Measurements from ENCODE around the gene SMYD3. TPM values are rescaled to one million over a fixed set of nuclear protein-coding genes. Genes with fewer than 3 reads are reported as not detected.

Gene SMYD3
- total and polyA plus RNA-seq, 12 donors, result 13.5 to 78.2 (median 26.8) TPM

- Histone ChIP-seq H3K4me3 (no peak overlapping the region), H3K27ac (no peak overlapping the region), H3K27me3 (no peaks in the 10 kb centered on the region), H3K9me3 (replicated peaks in 1 of 3) (no peaks in the 10 kb centered on the region), H3K4me1 (replicated peaks in 1 of 2) (no peaks in the 10 kb centered on the region), H3K36me3 (replicated peaks in 1 of 2) (no peaks in the 10 kb centered on the region)
- 65 to 78% (median 75%) methylated on average over 7 of the region's 7 CpGs for WGBS, 4 donors
- intact Hi-C loops (cut with DNase I), result loop anchor here in 1 of 2 donors (10.0 kb wide), 1 partner anchor 103 kb away; no protein-coding TSS in a partner anchor
- TF ChIP-seq POLR2A (IDR thresholded peaks at IDR 0.05) (no peak), CTCF (IDR thresholded peaks at IDR 0.05) (no peak)
- peak in 1 of 7 donors; percentile 48 for DNase-seq
These were observed 509.4 kb downstream of the SMYD3 start for GRCh38 chr1:245997471-245998258.

- H3K4me3 ChIP-seq, result no peak overlapping the region
- 76 to 84% (median 80%) methylated on average over 15 of the region's 15 CpGs for WGBS, 4 donors
- H3K27me3 ChIP-seq, result no peaks in the 10 kb centered on the region
- no peak for DNase-seq
- H3K9me3 ChIP-seq (replicated peaks in 1 of 3), result no peaks in the 10 kb centered on the region
- H3K4me1 ChIP-seq (replicated peaks in 1 of 2), result no peaks in the 10 kb centered on the region
- H3K27ac ChIP-seq, result no peak overlapping the region
- H3K36me3 ChIP-seq (replicated peaks in 1 of 2), result no peaks in the 10 kb centered on the region
- intact Hi-C loops (cut with DNase I), result loop anchor here in 1 of 2 donors (10.0 kb wide), 1 partner anchor 102 kb away; no protein-coding TSS in a partner anchor
- TF ChIP-seq POLR2A (IDR thresholded peaks at IDR 0.05) (no peak), CTCF (IDR thresholded peaks at IDR 0.05) (no peak)
These were observed 510.3 kb downstream of the SMYD3 start for GRCh38 chr1:245996811-245997210.

GRCh38 chr1:245995474-245995873, 511.6 kb downstream of the SMYD3 start:
- intact Hi-C loops (cut with DNase I), result loop anchor here in 1 of 2 donors (10.0 kb wide), 1 partner anchor 101 kb away; no protein-coding TSS in a partner anchor
- TF ChIP-seq POLR2A (IDR thresholded peaks at IDR 0.05), result no peak
- no peak for TF ChIP-seq CTCF (IDR thresholded peaks at IDR 0.05)
- Histone ChIP-seq H3K4me1 (replicated peaks in 1 of 2) (no peaks in the 10 kb centered on the region), H3K27me3 (no peaks in the 10 kb centered on the region), H3K36me3 (replicated peaks in 1 of 2) (no peaks in the 10 kb centered on the region), H3K9me3 (replicated peaks in 1 of 3) (no peaks in the 10 kb centered on the region), H3K4me3 (no peak overlapping the region), H3K27ac (no peak overlapping the region)
- 88 to 100% (median 90%) methylated on average over 1 of the region's 1 CpG for WGBS, 4 donors
- DNase-seq, result no peak

GRCh38 chr1:245991266-245991665, 515.8 kb downstream of the SMYD3 start:
- Histone ChIP-seq H3K27me3 (no peaks in the 10 kb centered on the region), H3K36me3 (replicated peaks in 1 of 2) (no peaks in the 10 kb centered on the region), H3K4me3 (no peak overlapping the region), H3K27ac (no peak overlapping the region), H3K9me3 (replicated peaks in 1 of 3) (no peaks in the 10 kb centered on the region), H3K4me1 (replicated peaks in 1 of 2) (no peaks in the 10 kb centered on the region)
- no peak for DNase-seq
- intact Hi-C loops (cut with DNase I), result loop anchor here in 1 of 2 donors (10.0 kb wide), 1 partner anchor 96 kb away; no protein-coding TSS in a partner anchor
- WGBS, 4 donors, result 85 to 94% (median 90%) methylated on average over 3 to 4 of the region's 4 CpGs
- TF ChIP-seq POLR2A (IDR thresholded peaks at IDR 0.05) (no peak), CTCF (IDR thresholded peaks at IDR 0.05) (no peak)

Data from adrenal gland (tissue), 12 donors.